ENCODE results near the gene SOX5. TPM values are rescaled to one million over a fixed set of nuclear protein-coding genes. Genes with fewer than 3 reads are reported as not detected.

The SOX5 gene
- polyA plus RNA-seq, 1 experiment: 6.7 TPM

DNA sequence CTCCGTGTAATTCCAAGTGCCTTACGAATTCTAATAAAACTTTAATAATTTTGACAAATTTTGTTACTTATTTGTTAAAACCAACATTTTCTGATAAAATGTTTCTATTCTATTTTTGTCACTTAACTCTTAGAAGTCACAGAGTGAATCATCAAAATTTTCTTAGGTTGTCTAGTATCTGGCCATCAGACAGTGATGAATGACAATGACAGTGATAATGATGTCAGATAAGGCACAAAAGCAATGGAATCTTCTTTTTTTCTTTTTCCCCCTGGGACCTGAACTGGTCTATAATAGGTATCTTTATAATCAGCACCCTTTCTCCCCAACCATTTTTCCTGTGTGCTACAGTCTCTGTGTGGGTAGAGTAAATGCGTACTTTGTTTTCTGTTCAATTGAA lies 407.3 kb downstream of the SOX5 start:
- CTCF ChIA-PET: no interaction called here
- DNase-seq (ENCODE audit: low read depth, low spot score): no peak
- TF ChIP-seq, protein P1, sequence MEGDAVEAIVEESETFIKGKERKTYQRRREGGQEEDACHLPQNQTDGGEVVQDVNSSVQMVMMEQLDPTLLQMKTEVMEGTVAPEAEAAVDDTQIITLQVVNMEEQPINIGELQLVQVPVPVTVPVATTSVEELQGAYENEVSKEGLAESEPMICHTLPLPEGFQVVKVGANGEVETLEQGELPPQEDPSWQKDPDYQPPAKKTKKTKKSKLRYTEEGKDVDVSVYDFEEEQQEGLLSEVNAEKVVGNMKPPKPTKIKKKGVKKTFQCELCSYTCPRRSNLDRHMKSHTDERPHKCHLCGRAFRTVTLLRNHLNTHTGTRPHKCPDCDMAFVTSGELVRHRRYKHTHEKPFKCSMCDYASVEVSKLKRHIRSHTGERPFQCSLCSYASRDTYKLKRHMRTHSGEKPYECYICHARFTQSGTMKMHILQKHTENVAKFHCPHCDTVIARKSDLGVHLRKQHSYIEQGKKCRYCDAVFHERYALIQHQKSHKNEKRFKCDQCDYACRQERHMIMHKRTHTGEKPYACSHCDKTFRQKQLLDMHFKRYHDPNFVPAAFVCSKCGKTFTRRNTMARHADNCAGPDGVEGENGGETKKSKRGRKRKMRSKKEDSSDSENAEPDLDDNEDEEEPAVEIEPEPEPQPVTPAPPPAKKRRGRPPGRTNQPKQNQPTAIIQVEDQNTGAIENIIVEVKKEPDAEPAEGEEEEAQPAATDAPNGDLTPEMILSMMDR (IDR thresholded peaks at IDR 0.05; ENCODE audit: low read depth, low read length): no peak
- Histone ChIP-seq H3K4me3 (ENCODE audit: low read depth, low read length) (no peak overlapping the region), H3K27me3 (ENCODE audit: control insufficient read depth, insufficient read depth, low read length) (no peaks in the 10 kb centered on the region), H3K27ac (ENCODE audit: low read depth, low read length) (no peak overlapping the region), H3K9me3 (ENCODE audit: control insufficient read depth, insufficient read depth, low read length) (no peaks in the 10 kb centered on the region)
- POLR2A ChIA-PET: no interaction called here

DNA sequence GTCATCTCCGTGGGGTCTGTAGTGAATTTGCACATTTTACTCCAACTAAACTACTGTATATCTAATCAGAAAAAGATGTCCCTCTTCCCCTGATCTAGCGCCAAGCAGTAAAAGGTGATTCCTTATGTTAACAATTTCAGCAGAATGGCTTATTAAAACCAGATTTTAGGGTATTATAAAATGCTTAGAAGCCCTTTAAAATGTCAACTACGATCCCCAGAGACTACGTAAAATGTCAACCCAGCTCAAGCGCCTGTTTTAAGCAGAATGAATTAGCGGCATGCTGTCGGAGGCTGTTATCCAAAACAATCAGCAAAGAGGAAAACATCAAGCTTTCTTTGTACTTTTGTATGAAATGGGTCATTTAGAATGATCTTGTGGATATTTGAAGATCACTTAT lies 408.9 kb downstream of the SOX5 start:
- DNase-seq (ENCODE audit: low read depth, low spot score): no peak
- no peaks in the 10 kb centered on the region for H3K9me3 ChIP-seq (ENCODE audit: control insufficient read depth, insufficient read depth, low read length)
- ChIA-PET POLR2A (no interaction called here), CTCF (no interaction called here)
- TF ChIP-seq, protein P1 (IDR thresholded peaks at IDR 0.05; ENCODE audit: low read depth, low read length): no peak
- no peak overlapping the region for H3K4me3 ChIP-seq (ENCODE audit: low read depth, low read length)
- no peak overlapping the region for H3K27ac ChIP-seq (ENCODE audit: low read depth, low read length)
- no peaks in the 10 kb centered on the region for H3K27me3 ChIP-seq (ENCODE audit: control insufficient read depth, insufficient read depth, low read length)

DNA sequence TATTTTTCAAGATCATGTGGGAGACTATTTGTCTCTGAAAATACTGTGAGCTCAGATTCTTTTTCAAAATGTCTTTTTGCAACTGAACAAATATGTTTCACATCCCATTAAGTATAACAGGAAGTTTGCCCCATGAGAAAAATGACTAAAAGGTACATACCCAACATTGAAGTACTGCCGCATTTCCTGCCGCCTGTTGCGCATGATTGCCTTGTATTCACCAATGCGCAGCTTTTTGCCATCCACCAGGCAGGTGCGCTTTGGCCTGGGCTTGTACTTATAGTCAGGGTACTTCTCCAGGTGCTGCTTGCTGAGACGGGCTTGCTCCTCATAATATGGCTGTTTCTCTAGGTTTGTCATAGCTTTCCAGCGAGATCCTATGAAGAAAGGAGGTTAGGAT lies 413.2 kb downstream of the SOX5 start:
- Histone ChIP-seq H3K27me3 (ENCODE audit: control insufficient read depth, insufficient read depth, low read length) (no peaks in the 10 kb centered on the region), H3K9me3 (ENCODE audit: control insufficient read depth, insufficient read depth, low read length) (no peaks in the 10 kb centered on the region), H3K4me3 (ENCODE audit: low read depth, low read length) (no peak overlapping the region), H3K27ac (ENCODE audit: low read depth, low read length) (no peak overlapping the region)
- no peak for DNase-seq (ENCODE audit: low read depth, low spot score)
- TF ChIP-seq, protein P1 (IDR thresholded peaks at IDR 0.05; ENCODE audit: low read depth, low read length): no peak
- POLR2A ChIA-PET: no interaction called here
- CTCF ChIA-PET: no interaction called here

DNA sequence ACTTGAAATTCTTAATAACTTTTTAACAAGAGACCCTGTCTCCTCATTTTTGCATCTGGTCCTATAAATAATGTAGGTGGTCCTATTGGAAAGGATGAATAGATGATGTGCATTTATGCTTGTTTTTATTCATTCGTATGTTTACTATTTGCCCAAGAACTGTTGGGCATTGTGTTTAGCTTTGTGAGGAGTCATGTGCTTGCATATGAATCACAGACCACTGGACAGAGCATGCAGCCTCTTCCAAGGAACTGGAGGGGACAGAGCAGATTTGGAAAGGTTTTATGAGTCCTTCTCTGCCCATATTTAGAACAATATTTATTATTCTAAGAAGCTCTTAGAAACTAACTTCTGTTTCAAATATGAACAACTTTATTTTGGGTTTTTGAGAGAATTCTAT lies 414.0 kb downstream of the SOX5 start:
- Histone ChIP-seq H3K27me3 (ENCODE audit: control insufficient read depth, insufficient read depth, low read length) (no peaks in the 10 kb centered on the region), H3K9me3 (ENCODE audit: control insufficient read depth, insufficient read depth, low read length) (no peaks in the 10 kb centered on the region), H3K4me3 (ENCODE audit: low read depth, low read length) (no peak overlapping the region), H3K27ac (ENCODE audit: low read depth, low read length) (no peak overlapping the region)
- ChIA-PET CTCF (no interaction called here), POLR2A (no interaction called here)
- TF ChIP-seq, protein P1 (IDR thresholded peaks at IDR 0.05; ENCODE audit: low read depth, low read length): no peak
- no peak for DNase-seq (ENCODE audit: low read depth, low spot score)

DNA sequence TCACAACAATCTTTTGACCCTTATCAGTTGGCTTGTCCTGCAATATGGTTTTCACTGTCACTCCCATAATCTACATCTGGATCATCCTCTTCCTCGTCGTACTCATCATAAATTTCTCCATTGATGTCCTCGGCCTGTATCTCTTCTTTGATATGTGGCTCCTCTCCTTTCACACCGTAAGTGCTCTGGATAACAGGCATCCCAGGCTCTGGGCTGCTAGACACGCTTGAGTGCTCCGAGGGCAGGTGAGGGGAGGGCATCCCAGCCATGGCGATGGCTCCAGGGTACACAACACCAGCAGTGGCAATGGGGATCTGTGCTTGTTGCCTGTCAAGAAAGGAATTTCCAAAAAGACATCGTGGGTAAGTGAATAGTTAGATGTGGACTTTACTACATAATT lies 415.3 kb downstream of the SOX5 start:
- H3K27me3 ChIP-seq (ENCODE audit: control insufficient read depth, insufficient read depth, low read length): no peaks in the 10 kb centered on the region
- H3K9me3 ChIP-seq (ENCODE audit: control insufficient read depth, insufficient read depth, low read length): no peaks in the 10 kb centered on the region
- no peak overlapping the region for H3K4me3 ChIP-seq (ENCODE audit: low read depth, low read length)
- no peak for DNase-seq (ENCODE audit: low read depth, low spot score)
- TF ChIP-seq, protein P1 (IDR thresholded peaks at IDR 0.05; ENCODE audit: low read depth, low read length): no peak
- POLR2A ChIA-PET: no interaction called here
- CTCF ChIA-PET: no interaction called here
- H3K27ac ChIP-seq (ENCODE audit: low read depth, low read length): no peak overlapping the region

All from AG04450 (cell line).